ENCODE data around the gene KRTAP10-1. TPM values are rescaled to one million over a fixed set of nuclear protein-coding genes. Genes with fewer than 3 reads are reported as not detected.
A peak's percentile ranks its signal among the peaks of the same experiment; 100 is the strongest.
"Not testable (repeated sequence)": the region's sequence is repeated elsewhere in the genome, so short reads cannot be mapped to it uniquely, and the experiment has no call there.

KRTAP10-1 gene
- total and polyA plus RNA-seq, 2 of the 8 experiments (the other 6 are each of a cell fraction or from before 2014, with no cell fraction given): 0.08 TPM; not detected in 1

DNA sequence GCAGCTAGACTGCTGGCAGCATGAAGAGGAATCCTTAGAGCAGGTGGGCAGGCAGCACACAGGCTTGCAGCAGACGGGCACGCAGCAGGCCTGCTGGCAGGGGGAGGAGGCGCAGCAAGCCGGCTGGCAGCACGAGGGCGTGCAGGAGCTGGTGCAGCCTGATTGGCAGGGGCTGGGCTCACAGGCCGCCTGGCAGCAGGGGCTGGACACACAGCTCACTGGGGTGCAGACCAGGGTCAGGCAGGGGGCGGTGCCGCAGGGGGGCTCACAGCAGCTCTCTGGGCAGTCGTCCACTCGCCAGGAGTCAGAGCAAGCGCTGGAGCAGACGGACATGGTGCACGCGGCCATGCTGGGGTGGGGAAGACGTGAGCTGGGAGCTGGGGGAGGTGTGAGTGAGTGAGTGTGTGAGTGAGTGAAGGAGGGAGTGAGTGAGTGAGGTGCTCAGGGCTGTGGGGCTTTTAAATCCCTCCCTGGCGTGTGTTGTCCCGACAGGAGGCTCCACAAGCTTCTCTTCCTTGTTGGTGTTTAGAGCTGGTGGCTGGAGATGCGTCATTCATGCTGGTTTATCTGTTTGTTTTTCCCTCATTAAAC is 40.3 kb upstream of the KRTAP10-1 start, which contains the start of gene KRTAP10-5:
Gene KRTAP10-5 (minus strand): TSS at position 374 of the 591 bp plus-strand sequence. CDS start 26 bp downstream, at position 348.
- not testable (repeated sequence) for H3K23me2 ChIP-seq (ENCODE audit: low read depth, low read length); H2AFZ ChIP-seq (ENCODE audit: low read length); H3K9ac ChIP-seq (replicated peaks in 1 of 4; ENCODE audit: extremely low read depth in 1 of 4, low read depth in 3 of 4, low read length in 3 of 4); FAIRE-seq; H3K4me2 ChIP-seq (ENCODE audit: insufficient read depth in 1 of 2, low read depth in 2 of 2, low read length in 2 of 2); H3K14ac ChIP-seq (ENCODE audit: insufficient read length); H2BK12ac ChIP-seq (ENCODE audit: low read depth, low read length); H4K20me1 ChIP-seq (replicated peaks in 1 of 2; ENCODE audit: control insufficient read depth in 1 of 2, insufficient read depth in 2 of 2, low read length in 2 of 2); H2BK120ac ChIP-seq (replicated peaks; ENCODE audit: low read depth, low read length); H3K79me1 ChIP-seq (ENCODE audit: low read depth, low read length); H3K56ac ChIP-seq (replicated peaks; ENCODE audit: insufficient read length, low read depth, low read length); H2AK5ac ChIP-seq (ENCODE audit: low read depth, low read length); H3K18ac ChIP-seq (ENCODE audit: extremely low read depth, low read length); H3K4me3 ChIP-seq (ENCODE audit: extremely low read depth in 1 of 4, insufficient read depth in 2 of 4, low read depth in 3 of 4, low read length in 4 of 4); H3K79me2 ChIP-seq (ENCODE audit: control insufficient read depth in 1 of 2, insufficient read depth in 2 of 2, low read length in 2 of 2); H3K36me3 ChIP-seq (ENCODE audit: control insufficient read depth in 2 of 4, insufficient read depth in 4 of 4, low read length in 3 of 4); H3K23ac ChIP-seq (ENCODE audit: insufficient read length); H2BK20ac ChIP-seq (ENCODE audit: low read length); H3K4me1 ChIP-seq (replicated peaks in 1 of 4; ENCODE audit: control insufficient read depth in 3 of 4, insufficient read depth in 4 of 4, low read length in 3 of 4); H3K4ac ChIP-seq (replicated peaks; ENCODE audit: insufficient read length, low read depth, low read length); H4K5ac ChIP-seq (ENCODE audit: insufficient read length, low read depth, low read length); H4K91ac ChIP-seq (replicated peaks; ENCODE audit: insufficient read length, low read length); H2BK5ac ChIP-seq (ENCODE audit: low read depth, low read length); H3K27ac ChIP-seq (ENCODE audit: low read depth, low read length); H3K9me3 ChIP-seq (ENCODE audit: insufficient read depth in 2 of 2, low read depth in 1 of 2, low read length in 1 of 2); H3K27me3 ChIP-seq (replicated peaks in 1 of 4; ENCODE audit: control insufficient read depth in 3 of 4, extremely low read depth in 1 of 4, insufficient read depth in 3 of 4, low read length in 3 of 4)
- CTCF ChIA-PET (ENCODE audit: partially characterized antibody): interaction anchor here (0.6 to 1.6 kb wide), 8 partner anchors 12 to 222 kb away, joined by 3 to 4 read pairs (median 3); partner anchors contain the start of gene UBE2G2
- peak within 1 kb of the TSS; percentile 14; the same call in 1 of the 2 replicates for H4K8ac ChIP-seq (ENCODE audit: extremely low read depth, insufficient read depth, low read length)
- peak; percentile 61 for TF ChIP-seq ASH2L (IDR thresholded peaks at IDR 0.05; ENCODE audit: low read length)
- POLR2A ChIA-PET (ENCODE audit: partially characterized antibody): interaction anchor here (1.0 kb wide), 1 partner anchor 72 kb away, joined by 3 read pairs; no protein-coding TSS in a partner anchor
- 83% methylated on average over 18 of the region's 19 CpGs; no CpG with 5 or more reads in 1 of the 2 experiments for WGBS, 2 experiments (ENCODE audit: extremely low coverage in 1 of 2, insufficient coverage in 1 of 2, insufficient read length in 1 of 2, insufficient replicate concordance in 2 of 2, low coverage in 1 of 2, low lambda C conversion rate in 2 of 2, missing lambda C conversion rate in 1 of 2)
- H2BK15ac ChIP-seq (ENCODE audit: low read length): 0 out of 2 replicates have a peak within 1 kb of the TSS, but pooled peaks have one; percentile 31
- DNase-seq (ENCODE audit: low read depth in 1 of 2, low spot score in 2 of 2): peak in 1 of 2 experiments; percentile 47

Data from H1 (cell line).